ENCODE results near the gene IMPA2. TPM values are rescaled to one million over a fixed set of nuclear protein-coding genes. Genes with fewer than 3 reads are reported as not detected.

IMPA2 gene
- total RNA-seq, 1 experiment from 2014 or later, result 13.3 TPM

GRCh38 chr18:12011957-12012549, 30.7 kb downstream of the IMPA2 start:
- DNase-seq (ENCODE audit: low read depth in 1 of 2, low spot score in 2 of 2), result peak in 1 of 2 experiments; percentile 32
- H3K4me3 ChIP-seq, result no peak overlapping the region

GRCh38 chr18:12012697-12013096, 31.4 kb downstream of the IMPA2 start:
- Histone ChIP-seq H3K9me3 (replicated peaks) (no peaks in the 10 kb centered on the region), H3K4me3 (no peak overlapping the region), H3K36me3 (no peaks in the 10 kb centered on the region), H3K27ac (no peak overlapping the region), H3K27me3 (replicated peaks) (no peaks in the 10 kb centered on the region), H3K4me1 (replicated peaks) (peaks cover 12% of the 10 kb centered on the region)
- no peak for DNase-seq (ENCODE audit: low read depth in 1 of 2, low spot score in 2 of 2)

More at GRCh38 chr18:12011957-12012549, 30.7 kb downstream of the IMPA2 start:
- no peaks in the 10 kb centered on the region for H3K9me3 ChIP-seq (replicated peaks)
- H3K27ac ChIP-seq, result no peak overlapping the region
- H3K27me3 ChIP-seq (replicated peaks), result no peaks in the 10 kb centered on the region
- peaks cover 12% of the 10 kb centered on the region for H3K4me1 ChIP-seq (replicated peaks)
- H3K36me3 ChIP-seq, result no peaks in the 10 kb centered on the region

- Histone ChIP-seq H3K4me3 (no peak overlapping the region), H3K27ac (no peak overlapping the region), H3K27me3 (replicated peaks) (no peaks in the 10 kb centered on the region), H3K36me3 (no peaks in the 10 kb centered on the region), H3K4me1 (replicated peaks) (peaks cover 12% of the 10 kb centered on the region), H3K9me3 (replicated peaks) (no peaks in the 10 kb centered on the region)
- no peak for DNase-seq (ENCODE audit: low read depth in 1 of 2, low spot score in 2 of 2)
Measured at GRCh38 chr18:12013186-12013916, 32.0 kb downstream of the IMPA2 start.

- H3K27ac ChIP-seq, result no peak overlapping the region
- no peaks in the 10 kb centered on the region for H3K36me3 ChIP-seq
- no peak overlapping the region for H3K4me3 ChIP-seq
- peaks cover 12% of the 10 kb centered on the region for H3K4me1 ChIP-seq (replicated peaks)
- DNase-seq (ENCODE audit: low read depth in 1 of 2, low spot score in 2 of 2), result no peak
- H3K27me3 ChIP-seq (replicated peaks), result no peaks in the 10 kb centered on the region
- no peaks in the 10 kb centered on the region for H3K9me3 ChIP-seq (replicated peaks)
Measured at GRCh38 chr18:12014086-12014485, 32.8 kb downstream of the IMPA2 start.

GRCh38 chr18:12014521-12015415, 33.5 kb downstream of the IMPA2 start:
- Histone ChIP-seq H3K4me3 (no peak overlapping the region), H3K27ac (no peak overlapping the region), H3K27me3 (replicated peaks) (no peaks in the 10 kb centered on the region), H3K4me1 (replicated peaks) (peaks cover 12% of the 10 kb centered on the region), H3K9me3 (replicated peaks) (no peaks in the 10 kb centered on the region), H3K36me3 (no peaks in the 10 kb centered on the region)
- no peak for DNase-seq (ENCODE audit: low read depth in 1 of 2, low spot score in 2 of 2)

GRCh38 chr18:12015416-12016062, 34.2 kb downstream of the IMPA2 start:
- no peak overlapping the region for H3K4me3 ChIP-seq
- H3K4me1 ChIP-seq (replicated peaks), result peaks cover 12% of the 10 kb centered on the region
- H3K9me3 ChIP-seq (replicated peaks), result no peaks in the 10 kb centered on the region
- H3K36me3 ChIP-seq, result no peaks in the 10 kb centered on the region
- H3K27me3 ChIP-seq (replicated peaks), result no peaks in the 10 kb centered on the region
- H3K27ac ChIP-seq, result no peak overlapping the region
- DNase-seq (ENCODE audit: low read depth in 1 of 2, low spot score in 2 of 2), result no peak

GRCh38 chr18:12017081-12017480, 35.8 kb downstream of the IMPA2 start:
- H3K9me3 ChIP-seq (replicated peaks), result no peaks in the 10 kb centered on the region
- no peaks in the 10 kb centered on the region for H3K36me3 ChIP-seq
- no peak overlapping the region for H3K27ac ChIP-seq
- peaks cover 3% of the 10 kb centered on the region for H3K4me1 ChIP-seq (replicated peaks)
- DNase-seq (ENCODE audit: low read depth in 1 of 2, low spot score in 2 of 2), result no peak
- no peaks in the 10 kb centered on the region for H3K27me3 ChIP-seq (replicated peaks)
- no peak overlapping the region for H3K4me3 ChIP-seq

- Histone ChIP-seq H3K27ac (no peak overlapping the region), H3K36me3 (no peaks in the 10 kb centered on the region), H3K9me3 (replicated peaks) (no peaks in the 10 kb centered on the region), H3K4me3 (no peak overlapping the region), H3K27me3 (replicated peaks) (no peaks in the 10 kb centered on the region), H3K4me1 (replicated peaks) (no peaks in the 10 kb centered on the region)
- DNase-seq (ENCODE audit: low read depth in 1 of 2, low spot score in 2 of 2), result no peak
Measured at GRCh38 chr18:12018861-12019260, 37.6 kb downstream of the IMPA2 start.

- Histone ChIP-seq H3K9me3 (replicated peaks) (no peaks in the 10 kb centered on the region), H3K27ac (no peak overlapping the region), H3K4me1 (replicated peaks) (no peaks in the 10 kb centered on the region), H3K27me3 (replicated peaks) (no peaks in the 10 kb centered on the region), H3K36me3 (no peaks in the 10 kb centered on the region), H3K4me3 (no peak overlapping the region)
- DNase-seq (ENCODE audit: low read depth in 1 of 2, low spot score in 2 of 2), result no peak
Measured at GRCh38 chr18:12021077-12021476, 39.8 kb downstream of the IMPA2 start.

- Histone ChIP-seq H3K27ac (no peak overlapping the region), H3K27me3 (replicated peaks) (no peaks in the 10 kb centered on the region)
- DNase-seq (ENCODE audit: low read depth in 1 of 2, low spot score in 2 of 2), result no peak
Measured at GRCh38 chr18:12021596-12021995, 40.3 kb downstream of the IMPA2 start.

GRCh38 chr18:12023375-12023774, 42.1 kb downstream of the IMPA2 start:
- Histone ChIP-seq H3K4me3 (no peak overlapping the region), H3K27ac (no peak overlapping the region), H3K9me3 (replicated peaks) (no peaks in the 10 kb centered on the region), H3K4me1 (replicated peaks) (no peaks in the 10 kb centered on the region), H3K27me3 (replicated peaks) (no peaks in the 10 kb centered on the region), H3K36me3 (no peaks in the 10 kb centered on the region)
- no peak for DNase-seq (ENCODE audit: low read depth in 1 of 2, low spot score in 2 of 2)

More at GRCh38 chr18:12021596-12021995, 40.3 kb downstream of the IMPA2 start:
- Histone ChIP-seq H3K4me1 (replicated peaks) (no peaks in the 10 kb centered on the region), H3K9me3 (replicated peaks) (no peaks in the 10 kb centered on the region), H3K36me3 (no peaks in the 10 kb centered on the region), H3K4me3 (no peak overlapping the region)

- Histone ChIP-seq H3K36me3 (no peaks in the 10 kb centered on the region), H3K9me3 (replicated peaks) (no peaks in the 10 kb centered on the region), H3K4me3 (no peak overlapping the region), H3K4me1 (replicated peaks) (no peaks in the 10 kb centered on the region), H3K27me3 (replicated peaks) (no peaks in the 10 kb centered on the region), H3K27ac (no peak overlapping the region)
- no peak for DNase-seq (ENCODE audit: low read depth in 1 of 2, low spot score in 2 of 2)
Measured at GRCh38 chr18:12026562-12026961, 45.3 kb downstream of the IMPA2 start.

GRCh38 chr18:12027046-12027445, 45.7 kb downstream of the IMPA2 start:
- Histone ChIP-seq H3K27ac (no peak overlapping the region), H3K36me3 (no peaks in the 10 kb centered on the region), H3K9me3 (replicated peaks) (no peaks in the 10 kb centered on the region), H3K4me1 (replicated peaks) (no peaks in the 10 kb centered on the region), H3K27me3 (replicated peaks) (no peaks in the 10 kb centered on the region), H3K4me3 (no peak overlapping the region)
- DNase-seq (ENCODE audit: low read depth in 1 of 2, low spot score in 2 of 2), result no peak
